Activated CD8-positive, alpha-beta memory T cell treated with anti-CD3 and anti-CD28 coated beads, Interleukin-2, amount 50 U/mL, for 1 hour (primary cell): Measurements from ENCODE around the gene ADCY5.

Source experiments
- DNase-seq: peaks from one replicate; pipeline ENCODE4 v3.0.0-alpha.2; 2020; ENCODE audit errors: extremely low read depth

The ADCY5 gene

GRCh38 chr3:123342631-123343080 is 106.2 kb downstream of the ADCY5 start:
- no peak for DNase-seq

DNA sequence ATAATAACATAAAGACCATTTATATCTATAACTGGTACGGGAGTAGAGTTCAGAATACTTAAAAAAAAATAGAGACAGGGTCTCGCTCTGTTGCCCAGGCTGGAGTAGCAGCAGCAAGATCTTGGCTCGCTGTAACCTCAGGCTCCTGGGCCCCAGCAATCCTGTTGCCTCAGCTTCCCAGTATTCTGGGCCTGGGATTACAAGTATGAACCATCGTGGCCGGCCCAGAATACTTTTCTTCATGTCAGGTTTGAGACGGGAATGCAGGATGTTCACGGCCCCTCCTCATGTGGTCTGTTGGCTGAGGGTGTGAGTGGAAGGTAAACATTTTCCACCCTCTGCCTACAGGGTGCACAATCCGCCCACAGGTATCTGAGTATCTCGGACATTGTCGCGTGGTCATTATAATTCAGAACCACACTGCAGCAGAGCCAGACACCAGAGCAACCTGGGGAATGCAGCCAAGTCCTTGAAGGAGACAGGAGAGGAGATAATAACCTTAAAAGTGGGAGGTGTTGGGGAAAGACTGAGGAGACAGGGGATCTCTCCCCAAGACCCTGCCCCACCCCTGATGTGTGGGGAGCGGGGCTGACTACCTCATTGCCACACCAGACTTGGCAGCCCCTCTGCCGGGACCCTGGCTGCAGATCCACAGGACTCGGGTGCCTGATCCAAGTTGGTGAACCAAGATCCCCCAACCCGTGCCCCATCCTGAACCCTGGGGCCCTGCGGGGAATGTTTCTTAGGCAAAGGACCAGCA is 106.8 kb downstream of the ADCY5 start:
- DNase-seq: no peak

GRCh38 chr3:123340336-123340735 is 108.6 kb downstream of the ADCY5 start:
- no peak for DNase-seq

DNA sequence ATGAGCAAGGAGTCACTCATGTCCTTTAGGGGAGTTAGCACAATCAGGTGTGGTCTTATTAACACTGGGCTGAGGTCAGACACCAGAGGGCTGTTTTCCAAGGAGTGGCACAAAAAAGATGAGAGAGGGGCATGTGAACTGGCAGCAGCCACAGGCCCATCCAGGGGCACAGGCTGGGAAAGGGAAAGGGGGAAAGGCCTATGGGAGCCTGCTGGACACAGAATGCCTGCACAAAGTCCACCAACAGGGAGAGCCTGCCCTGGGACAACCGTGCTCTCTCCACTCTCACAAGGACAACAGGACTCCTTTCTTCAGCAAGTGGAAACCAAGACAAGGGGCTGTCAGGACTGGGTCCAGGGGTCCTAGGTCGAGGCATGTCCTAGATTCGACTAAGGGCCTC is 109.6 kb downstream of the ADCY5 start:
- DNase-seq: no peak

GRCh38 chr3:123338620-123339061 is 110.2 kb downstream of the ADCY5 start:
- no peak for DNase-seq

GRCh38 chr3:123337948-123338619 is 110.8 kb downstream of the ADCY5 start:
- DNase-seq: no peak

- DNase-seq: no peak
Observed at GRCh38 chr3:123337226-123337625, 111.7 kb downstream of the ADCY5 start.

DNA sequence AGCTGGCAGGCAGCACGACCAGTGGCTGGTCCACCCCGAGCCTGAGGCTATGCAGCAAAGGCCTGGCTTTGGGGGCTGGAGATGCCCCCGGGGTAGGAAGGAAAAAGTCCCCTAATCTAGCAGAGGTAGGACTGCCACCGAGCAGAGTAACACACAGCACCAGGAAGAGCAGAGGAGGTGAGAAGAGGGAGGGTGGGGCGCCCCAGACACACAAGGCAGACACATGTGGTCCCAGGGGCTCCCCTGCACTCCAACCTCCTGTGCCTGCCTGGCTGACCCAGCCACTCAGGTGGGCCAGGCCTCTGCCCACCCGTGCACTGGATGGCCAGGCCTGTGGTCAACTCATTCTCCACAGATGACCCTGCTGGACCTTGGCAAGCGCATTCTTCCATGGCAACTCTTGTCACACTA is 112.4 kb downstream of the ADCY5 start:
- DNase-seq: no peak

GRCh38 chr3:123336001-123336400 is 112.9 kb downstream of the ADCY5 start:
- no peak for DNase-seq

- DNase-seq: no peak
Observed at GRCh38 chr3:123335007-123335670, 113.8 kb downstream of the ADCY5 start.

DNA sequence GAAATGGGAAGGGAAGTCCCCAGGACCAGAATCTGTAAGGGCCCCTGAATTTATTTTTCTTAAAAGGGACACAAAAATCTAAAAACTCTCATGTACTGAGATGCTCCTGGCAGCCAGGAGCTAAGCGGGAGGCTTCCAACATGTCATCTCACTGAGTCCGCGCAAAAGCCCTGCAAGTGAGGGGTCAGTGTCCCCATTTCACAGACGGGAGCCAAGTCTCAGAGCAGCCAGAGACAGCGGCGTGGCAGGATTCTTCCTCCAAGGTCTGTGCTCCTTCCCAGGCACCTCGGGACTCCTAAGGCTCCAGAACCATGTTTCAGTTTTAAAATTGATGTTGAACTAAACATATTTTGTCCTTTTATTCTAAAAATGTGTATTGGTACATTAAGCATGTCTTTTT is 114.8 kb downstream of the ADCY5 start:
- no peak for DNase-seq

DNA sequence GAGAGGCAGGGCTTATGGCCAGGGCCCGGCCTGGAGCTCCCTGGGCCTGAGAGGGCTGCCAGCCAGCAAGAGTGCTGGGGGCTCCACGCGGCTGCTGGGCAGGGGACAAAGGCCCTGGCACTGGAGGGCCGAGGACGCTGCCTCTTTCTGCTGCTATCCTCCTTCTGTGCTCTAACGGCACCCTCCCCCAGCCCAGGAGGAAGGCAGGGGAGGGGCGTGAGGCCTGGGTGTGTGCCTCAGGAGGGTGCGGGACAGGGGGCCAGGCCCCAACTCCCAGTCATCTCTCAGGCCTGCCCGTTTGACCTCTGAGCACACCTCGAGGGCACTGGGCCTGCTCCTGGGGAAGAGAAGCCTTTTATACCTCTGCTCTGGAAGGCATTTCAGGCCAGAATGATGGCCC is 115.5 kb downstream of the ADCY5 start:
- DNase-seq: no peak

- no peak for DNase-seq
Observed at GRCh38 chr3:123332124-123332641, 116.7 kb downstream of the ADCY5 start.

- DNase-seq: no peak
Observed at GRCh38 chr3:123331651-123332050, 117.2 kb downstream of the ADCY5 start.

- no peak for DNase-seq
Observed at GRCh38 chr3:123331006-123331405, 117.9 kb downstream of the ADCY5 start.

- DNase-seq: no peak
Observed at GRCh38 chr3:123330441-123330991, 118.4 kb downstream of the ADCY5 start.

DNA sequence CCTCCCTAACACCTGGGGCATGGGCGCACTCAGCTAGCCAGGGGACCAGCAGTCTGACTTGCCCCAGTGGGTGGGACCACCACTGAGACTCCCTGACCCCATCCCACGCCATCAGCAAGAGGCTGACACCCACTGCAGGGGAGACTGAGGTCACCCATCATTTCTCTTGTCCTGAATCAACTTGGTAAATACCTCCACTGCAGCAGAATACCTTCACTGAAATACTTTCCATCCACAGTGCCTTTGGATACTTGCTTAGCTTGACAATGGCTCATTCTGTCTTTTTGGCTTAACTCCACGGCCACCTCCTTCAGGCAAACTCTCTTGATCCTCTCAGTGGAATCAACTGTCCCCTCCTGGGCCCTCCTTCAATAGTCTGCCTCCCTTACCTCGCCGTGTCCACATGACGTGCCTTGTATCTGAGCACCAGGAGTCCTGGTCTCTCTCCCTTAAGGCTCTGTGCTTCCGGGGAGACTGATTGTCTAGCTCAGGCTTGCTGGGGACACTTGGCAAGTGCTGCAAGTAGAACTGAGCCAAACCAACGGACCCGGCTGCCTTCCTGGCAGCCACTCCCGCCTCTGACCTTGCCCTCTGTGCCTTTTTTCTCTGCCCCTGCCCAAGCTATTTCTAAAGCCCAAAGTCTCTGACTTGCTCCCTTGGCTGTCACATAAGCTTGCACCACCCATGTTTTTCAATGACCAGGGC is 119.1 kb downstream of the ADCY5 start:
- no peak for DNase-seq

DNA sequence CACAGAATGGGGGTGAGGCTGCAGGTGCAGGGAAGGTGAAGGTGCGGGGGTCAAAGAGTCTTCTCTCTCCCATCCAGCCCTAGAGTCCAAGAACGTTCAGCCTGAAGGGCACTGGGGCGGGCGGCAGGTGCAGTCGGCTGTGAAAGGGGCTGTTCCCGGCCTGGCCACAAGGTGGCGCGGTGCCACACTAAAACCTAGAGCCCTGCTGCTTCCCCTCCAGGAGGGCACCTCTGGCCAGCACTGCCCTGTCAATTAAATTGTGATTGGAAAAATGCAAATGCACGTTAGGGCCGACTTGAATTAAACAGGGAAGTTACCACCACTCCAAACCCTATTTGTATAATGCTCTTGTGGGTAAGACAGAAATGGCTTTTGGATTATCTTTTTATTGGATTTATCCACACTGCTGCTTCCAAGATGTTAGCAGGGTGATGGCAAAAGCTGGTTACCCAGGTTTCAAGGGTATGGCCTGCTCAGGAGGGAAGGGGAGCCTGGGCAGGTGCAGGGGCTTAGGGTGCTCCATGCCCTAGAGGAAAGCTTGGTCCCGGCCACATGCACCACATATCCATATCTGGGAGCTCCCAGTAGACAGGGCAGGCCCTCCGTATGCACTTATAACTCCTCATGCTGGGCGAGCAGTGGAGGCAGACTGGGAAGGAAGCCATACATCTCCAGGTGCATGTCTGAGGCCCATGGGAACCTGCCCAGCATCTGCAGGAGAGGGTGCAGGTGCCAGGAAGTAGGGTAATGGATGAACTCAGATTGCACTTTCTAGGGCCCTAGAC is 119.8 kb downstream of the ADCY5 start:
- peak; percentile 5 for DNase-seq

- no peak for DNase-seq
Observed at GRCh38 chr3:123327956-123328850, 120.7 kb downstream of the ADCY5 start.

GRCh38 chr3:123327480-123327879 is 121.4 kb downstream of the ADCY5 start:
- DNase-seq: no peak
